SH-SY5Y (cell line): ENCODE measurements around the gene PCDH18.

Experiments used
- GATA2 ChIP-seq: IDR thresholded peaks from 2 replicates; pipeline ENCODE4 v1.6.1; 2011; ENCODE audit warnings: mild to moderate bottlenecking, low read depth, low read length
- GATA3 ChIP-seq: IDR thresholded peaks from 2 replicates; pipeline ENCODE4 v1.6.1; 2011; ENCODE audit warnings: low read depth, mild to moderate bottlenecking, low read length, moderate library complexity

DNA sequence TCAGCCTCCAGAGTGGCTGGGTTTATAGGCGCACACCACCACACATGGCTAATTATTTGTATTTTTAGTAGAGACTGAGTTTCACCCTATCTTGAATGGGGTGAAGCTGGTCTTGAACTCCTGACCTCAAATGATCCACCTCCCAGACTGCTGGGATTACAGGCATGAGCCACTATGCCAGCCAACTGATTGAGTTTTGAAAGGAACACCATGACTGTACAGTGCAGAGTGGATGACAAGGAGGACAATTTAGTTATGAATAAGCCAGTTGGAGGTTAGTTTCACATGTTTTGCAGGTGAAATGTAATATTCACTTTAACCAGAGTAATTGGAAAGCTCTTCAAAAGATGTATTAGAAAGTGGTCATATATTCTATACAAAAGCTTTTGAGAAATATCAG is 60.8 kb downstream of the PCDH18 start:
- TF ChIP-seq GATA3 (no peak), GATA2 (no peak)
